Fibroblast of the aortic adventitia (primary cell): ENCODE data around the gene CD247. TPM values are rescaled to one million over a fixed set of nuclear protein-coding genes. Genes with fewer than 3 reads are reported as not detected.

Experiments
- DNase-seq: peaks from one replicate; pipeline ENCODE4 v3.0.0-alpha.2; 2010; ENCODE audit warnings: low read depth
- H3K4me3 ChIP-seq: 2 replicates; pipeline ENCODE4 v1.5.1; 2011; ENCODE audit warnings: low read depth, mild to moderate bottlenecking, control low read depth, low read length, moderate library complexity
- CTCF ChIP-seq: IDR thresholded peaks from 2 replicates; pipeline ENCODE4 v1.5.1; 2011; ENCODE audit warnings: mild to moderate bottlenecking, low read length, control low read depth, inconsistent platforms; ENCODE audit not compliant: insufficient read depth
- total RNA-seq: library from RNA; depleted of rRNA; stranded (reverse); fragments of >200 nt; gene quantifications from 2 replicates; pipeline ENCODE4 v1.2.3, GENCODE V29; 2012; ENCODE audit warnings: low replicate concordance

Gene CD247
- total RNA-seq, 1 donor, result 0.18 TPM

GRCh38 chr1:167463875-167464575 lies 54.3 kb downstream of the CD247 start:
- no peak for DNase-seq
- H3K4me3 ChIP-seq, result no peak overlapping the region
- TF ChIP-seq CTCF, result no peak

- no peak overlapping the region for H3K4me3 ChIP-seq
- TF ChIP-seq CTCF, result no peak
- DNase-seq, result no peak
Observed at GRCh38 chr1:167463080-167463479, 55.2 kb downstream of the CD247 start.

GRCh38 chr1:167462341-167462740 lies 56.0 kb downstream of the CD247 start:
- H3K4me3 ChIP-seq, result no peak overlapping the region
- no peak for TF ChIP-seq CTCF
- no peak for DNase-seq

- no peak for TF ChIP-seq CTCF
- no peak for DNase-seq
- no peak overlapping the region for H3K4me3 ChIP-seq
Observed at GRCh38 chr1:167460836-167461235, 57.5 kb downstream of the CD247 start.

GRCh38 chr1:167457936-167458584 lies 60.3 kb downstream of the CD247 start:
- no peak for DNase-seq

GRCh38 chr1:167456926-167457325 lies 61.4 kb downstream of the CD247 start:
- TF ChIP-seq CTCF, result no peak
- no peak for DNase-seq
- H3K4me3 ChIP-seq, result no peak overlapping the region

More at GRCh38 chr1:167457936-167458584, 60.3 kb downstream of the CD247 start:
- TF ChIP-seq CTCF, result no peak
- no peak overlapping the region for H3K4me3 ChIP-seq
